Measurements from ENCODE around the gene GPX3. TPM values are rescaled to one million over a fixed set of nuclear protein-coding genes. Genes with fewer than 3 reads are reported as not detected.

GPX3 gene
- total and polyA plus RNA-seq, 2 of the 13 experiments (the other 11 are each of a cell fraction or from before 2014, with no cell fraction given) = 33.8 to 1,892 TPM

- TF ChIP-seq CCDC6 (CRISPR knock-in tag; IDR thresholded peaks at IDR 0.05) (no peak), ZNF724P (CRISPR knock-in tag; IDR thresholded peaks at IDR 0.05; ENCODE audit: borderline replicate concordance) (no peak), ZNF781 (CRISPR knock-in tag; IDR thresholded peaks at IDR 0.05; ENCODE audit: borderline replicate concordance, not compliant biosample characterization) (no peak), ZSCAN29 (CRISPR knock-in tag; conservative IDR thresholded peaks at IDR 0.05) (peak; percentile 20; the same call in 1 of the 2 replicates), ZNF296 (CRISPR knock-in tag; conservative IDR thresholded peaks at IDR 0.05) (no peak), XBP1 (CRISPR knock-in tag; IDR thresholded peaks at IDR 0.05) (no peak)
Measured at GRCh38 chr5:151028717-151029116, 8.3 kb downstream of the GPX3 start (continued).

GRCh38 chr5:151029179-151030055 is 9.0 kb downstream of the GPX3 start:
- H3K4me3 ChIP-seq (replicated peaks in 1 of 3; ENCODE audit: insufficient read depth in 1 of 3, low read depth in 2 of 3, low read length in 3 of 3) = no peak overlapping the region
- ATAC-seq (peak; percentile 10; the same call in 1 of the 3 replicates), FAIRE-seq (no peak), DNase-seq (ENCODE audit: low spot score) (no peak)
- intact Hi-C loops (cut with micrococcal nuclease; ENCODE audit: unreplicated experiment) = no loop called here
- no TSS peak for BruUV-seq (replicated peaks)
- in situ Hi-C loops (cut with HindIII; ENCODE audit: extremely low pct_ligation_motif_present, low pct_unique_long_range_greater_than_20kb) = no loop called here
- no peaks in the 10 kb centered on the region for H3K27me3 ChIP-seq (ENCODE audit: control insufficient read depth in 1 of 2, insufficient read depth in 2 of 2, low read length in 2 of 2)
- H3K9me3 ChIP-seq (ENCODE audit: low read length) = no peaks in the 10 kb centered on the region
- H4K20me1 ChIP-seq (ENCODE audit: insufficient read depth, low read length) = peaks cover 20% of the 10 kb centered on the region; the same call in 1 of the 2 replicates
- no peak overlapping the region for H3K9ac ChIP-seq (ENCODE audit: insufficient read depth, low read depth, low read length)
- WGBS (ENCODE audit: low lambda C conversion rate) = 95% methylated on average over 9 of the region's 9 CpGs
- H3K4me1 ChIP-seq (ENCODE audit: insufficient read depth, low read length) = peaks cover 10% of the 10 kb centered on the region
- ChIA-PET POLR2A (no interaction called here), CTCF (ENCODE audit: low intra/inter-chr PET ratio, low total read pairs) (no interaction called here)
- peaks cover 2% of the 10 kb centered on the region for H3K79me2 ChIP-seq (ENCODE audit: insufficient read depth, low read length)
- no peak overlapping the region for H2AFZ ChIP-seq (ENCODE audit: low read length)
- no peak overlapping the region for H3K27ac ChIP-seq (ENCODE audit: extremely low read length, insufficient read depth, low read length)
- H3K36me3 ChIP-seq (replicated peaks in 1 of 2; ENCODE audit: control insufficient read depth in 1 of 2, insufficient read depth in 2 of 2, low read length in 2 of 2) = peaks cover 48 to 78% of the 10 kb centered on the region in 2 experiments
- TF ChIP-seq ZNF501 (CRISPR knock-in tag; IDR thresholded peaks at IDR 0.05) = 0 out of 2 replicates have a peak, but pooled peaks have one; percentile 7
- TF ChIP-seq SAFB2 (CRISPR knock-in tag; IDR thresholded peaks at IDR 0.05; ENCODE audit: borderline replicate concordance, low read depth) = no peak; the same call in 1 of the 2 replicates
- TF ChIP-seq BRCA1 (CRISPR knock-in tag; IDR thresholded peaks at IDR 0.05) = peak; percentile 16; the same call in 1 of the 2 replicates
- 0 out of 2 replicates have a peak, but pooled peaks have one; percentile 17 for TF ChIP-seq MED1 (CRISPR knock-in tag; IDR thresholded peaks at IDR 0.05)
- 0 out of 2 replicates have a peak, but pooled peaks have one; percentile 13 for TF ChIP-seq ERF (CRISPR knock-in tag; IDR thresholded peaks at IDR 0.05)
- TF ChIP-seq POLR2AphosphoS5 (IDR thresholded peaks at IDR 0.05; ENCODE audit: low read depth, low read length) = peak; percentile 46
- no peak overlapping the region for H3K4me2 ChIP-seq (ENCODE audit: low read depth, low read length)
